ENCODE results near the gene TBC1D14.

The TBC1D14 gene

GRCh38 chr4:7049295-7049694 is 139.7 kb downstream of the TBC1D14 start:
- DNase-seq, result no peak

DNA sequence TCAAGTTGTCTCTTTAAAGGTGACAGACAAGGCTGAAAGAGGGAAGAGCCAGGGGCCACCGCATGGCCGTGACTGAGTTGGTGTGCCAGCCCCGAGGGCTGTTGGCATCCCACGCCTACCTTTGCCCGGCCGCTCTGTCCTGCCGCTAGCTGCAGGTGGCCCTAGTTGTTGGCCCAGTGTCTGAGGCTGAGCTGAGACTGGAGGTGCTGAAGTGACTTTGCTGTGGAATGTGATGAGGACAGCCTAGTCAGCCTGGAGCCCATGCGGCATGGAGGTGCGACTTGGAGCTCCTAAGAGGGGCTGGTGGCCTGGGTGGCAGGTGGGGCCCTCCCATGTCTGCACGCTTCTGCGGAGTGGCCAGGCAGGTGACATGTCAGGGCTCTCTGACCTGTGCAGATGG is 140.1 kb downstream of the TBC1D14 start:
- no peak for DNase-seq

- DNase-seq, result no peak
Observed at GRCh38 chr4:7050481-7051143, 141.0 kb downstream of the TBC1D14 start.

GRCh38 chr4:7051144-7051495 is 141.5 kb downstream of the TBC1D14 start:
- no peak for DNase-seq

DNA sequence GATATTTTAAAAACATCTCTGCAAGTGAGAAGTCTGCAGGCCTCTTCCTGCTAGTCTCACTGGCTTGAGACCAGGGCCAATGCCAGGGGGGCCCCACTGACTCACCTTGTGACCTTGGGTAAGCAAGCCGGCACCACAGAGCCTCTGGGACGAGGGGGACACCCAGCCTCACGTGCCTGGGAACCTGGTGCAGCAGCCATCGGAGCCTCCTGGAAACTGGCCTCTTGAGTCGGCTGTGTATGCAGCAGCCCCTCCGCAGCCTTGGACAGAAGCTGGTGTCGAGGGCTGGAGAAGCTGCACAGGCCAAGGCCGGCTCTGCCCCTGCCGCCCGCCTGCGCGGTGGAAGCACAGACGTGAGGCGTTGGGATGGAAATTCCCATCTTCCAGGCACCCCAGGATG is 142.3 kb downstream of the TBC1D14 start:
- DNase-seq, result no peak

- no peak for DNase-seq
Observed at GRCh38 chr4:7052313-7052712, 142.7 kb downstream of the TBC1D14 start.

DNA sequence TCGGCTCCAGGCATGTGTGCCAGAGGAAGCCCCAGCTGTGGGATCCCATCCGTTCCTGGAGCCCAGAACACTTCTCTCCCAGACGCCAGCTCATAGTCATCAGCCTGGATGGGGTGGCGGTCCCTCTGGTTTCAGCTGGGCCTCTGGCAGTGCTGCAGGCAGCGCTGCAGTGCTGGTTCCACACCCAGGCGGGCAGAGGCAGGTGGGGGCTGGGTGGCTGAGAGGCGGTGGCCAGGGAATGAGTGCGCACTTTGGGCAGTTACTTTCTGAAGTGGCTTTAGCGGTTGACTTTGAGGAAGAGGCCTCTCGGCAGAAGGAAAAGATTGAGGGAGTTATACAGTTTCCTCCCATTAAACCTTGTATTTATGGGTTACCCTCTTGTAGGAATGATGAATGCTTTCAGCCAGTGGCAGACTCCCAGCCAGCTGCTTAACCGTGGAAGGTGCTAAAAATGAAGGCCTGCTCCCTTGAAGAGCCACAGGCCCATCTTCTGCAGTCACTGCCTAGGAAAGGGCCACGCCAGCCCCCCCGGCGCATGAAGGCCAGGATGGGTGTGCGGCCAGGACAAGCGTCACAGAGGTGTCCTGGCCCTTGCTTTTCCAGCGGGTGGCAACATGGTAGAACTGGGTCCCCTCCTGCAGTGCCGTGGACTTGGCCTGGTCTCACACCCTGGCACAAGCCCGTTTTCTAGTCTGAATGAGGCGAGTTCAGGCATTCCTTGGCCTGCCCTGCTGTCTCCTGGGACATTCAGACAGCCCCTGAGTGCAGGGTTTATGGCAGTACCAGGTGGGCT is 143.5 kb downstream of the TBC1D14 start:
- DNase-seq, result no peak

DNA sequence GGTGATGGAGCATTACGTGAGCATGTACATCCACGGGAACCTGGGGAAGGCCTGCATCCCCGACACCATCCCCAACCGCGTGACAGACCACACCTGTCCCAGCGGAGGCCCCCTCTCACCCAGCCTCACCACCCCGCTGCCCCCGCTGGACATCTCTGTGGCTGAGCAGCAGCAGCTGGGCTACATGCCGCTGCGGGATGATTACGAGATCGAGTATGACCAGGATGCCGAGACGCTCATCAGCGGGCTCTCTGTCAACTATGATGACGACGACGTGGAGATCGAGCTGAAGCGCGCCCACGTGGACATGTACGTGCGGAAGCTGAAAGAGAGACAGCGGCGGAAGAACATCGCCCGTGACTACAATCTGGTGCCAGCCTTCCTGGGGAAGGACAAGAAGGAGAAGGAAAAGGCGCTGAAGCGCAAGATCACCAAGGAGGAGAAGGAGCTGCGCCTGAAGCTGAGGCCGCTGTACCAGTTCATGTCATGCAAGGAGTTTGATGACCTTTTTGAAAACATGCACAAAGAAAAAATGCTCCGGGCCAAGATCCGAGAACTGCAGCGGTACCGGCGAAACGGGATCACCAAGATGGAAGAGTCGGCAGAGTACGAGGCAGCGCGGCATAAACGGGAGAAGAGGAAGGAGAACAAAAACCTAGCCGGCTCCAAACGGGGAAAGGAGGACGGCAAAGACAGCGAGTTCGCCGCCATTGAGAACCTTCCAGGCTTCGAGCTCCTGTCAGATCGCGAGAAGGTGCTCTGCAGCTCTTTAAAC is 144.7 kb downstream of the TBC1D14 start:
- DNase-seq, result no peak

DNA sequence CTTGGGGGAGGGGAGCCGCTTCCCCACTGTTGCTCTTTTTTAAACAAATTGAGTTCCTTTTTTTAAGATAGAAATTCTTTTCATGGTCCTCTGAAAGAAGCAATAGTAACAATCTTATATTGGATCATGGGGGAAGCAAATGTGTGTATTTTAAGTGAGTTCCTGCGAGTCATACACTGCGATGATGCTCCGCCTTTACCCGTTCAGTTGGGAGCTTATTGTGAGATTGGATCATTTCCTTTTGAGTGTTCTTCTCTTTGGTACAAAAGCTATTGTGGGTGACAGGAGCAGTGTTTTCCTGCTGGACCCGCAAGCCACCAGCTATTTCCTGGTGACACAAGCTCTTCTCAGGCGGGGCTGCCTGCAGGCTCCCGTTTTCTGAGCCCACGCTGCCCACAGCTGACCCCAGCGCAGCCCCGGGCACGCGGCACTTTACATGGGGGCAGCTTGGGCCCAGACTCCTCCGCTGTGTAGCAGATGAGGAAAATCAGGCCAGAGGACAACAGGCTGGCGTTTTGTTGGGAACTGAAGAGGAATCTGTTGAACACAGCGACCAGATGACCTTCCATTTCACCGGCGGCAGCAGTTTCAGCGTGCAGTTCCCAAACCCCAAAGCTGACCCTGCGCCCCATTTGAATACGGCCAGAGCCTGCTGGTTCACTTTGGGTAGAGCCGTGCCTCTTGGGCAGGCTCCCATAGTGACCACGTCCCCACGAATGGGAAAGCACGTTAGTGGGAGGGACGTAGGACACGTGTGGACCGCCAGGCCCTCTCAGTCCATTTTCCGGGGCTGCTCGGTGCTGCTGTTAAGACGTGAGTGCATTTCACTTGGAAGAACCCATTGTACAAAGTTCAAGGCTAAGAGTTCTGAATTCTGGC is 145.7 kb downstream of the TBC1D14 start:
- DNase-seq, result no peak

GRCh38 chr4:7055990-7056325 is 146.3 kb downstream of the TBC1D14 start:
- no peak for DNase-seq

- DNase-seq, result no peak
Observed at GRCh38 chr4:7058792-7059191, 149.2 kb downstream of the TBC1D14 start.

DNA sequence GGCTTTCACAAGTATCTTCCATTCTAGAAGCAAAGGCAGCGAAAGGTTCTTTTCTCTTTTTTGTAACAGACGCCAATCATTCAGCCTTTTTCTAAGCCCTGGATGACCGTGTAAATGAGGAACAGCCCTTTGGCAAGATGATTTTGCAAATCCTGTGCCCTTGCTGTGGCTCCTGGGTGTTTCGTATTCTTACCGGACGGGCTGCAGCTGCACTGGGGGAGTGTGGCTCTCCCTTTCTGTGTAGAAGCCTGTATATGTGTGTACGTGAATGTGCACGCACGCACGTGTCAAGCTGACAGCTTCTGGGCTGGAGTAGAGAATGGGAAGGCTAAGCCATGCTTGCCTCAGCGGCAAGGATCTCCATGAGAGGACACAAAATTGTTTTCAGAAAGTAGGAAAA is 150.0 kb downstream of the TBC1D14 start:
- no peak for DNase-seq

DNA sequence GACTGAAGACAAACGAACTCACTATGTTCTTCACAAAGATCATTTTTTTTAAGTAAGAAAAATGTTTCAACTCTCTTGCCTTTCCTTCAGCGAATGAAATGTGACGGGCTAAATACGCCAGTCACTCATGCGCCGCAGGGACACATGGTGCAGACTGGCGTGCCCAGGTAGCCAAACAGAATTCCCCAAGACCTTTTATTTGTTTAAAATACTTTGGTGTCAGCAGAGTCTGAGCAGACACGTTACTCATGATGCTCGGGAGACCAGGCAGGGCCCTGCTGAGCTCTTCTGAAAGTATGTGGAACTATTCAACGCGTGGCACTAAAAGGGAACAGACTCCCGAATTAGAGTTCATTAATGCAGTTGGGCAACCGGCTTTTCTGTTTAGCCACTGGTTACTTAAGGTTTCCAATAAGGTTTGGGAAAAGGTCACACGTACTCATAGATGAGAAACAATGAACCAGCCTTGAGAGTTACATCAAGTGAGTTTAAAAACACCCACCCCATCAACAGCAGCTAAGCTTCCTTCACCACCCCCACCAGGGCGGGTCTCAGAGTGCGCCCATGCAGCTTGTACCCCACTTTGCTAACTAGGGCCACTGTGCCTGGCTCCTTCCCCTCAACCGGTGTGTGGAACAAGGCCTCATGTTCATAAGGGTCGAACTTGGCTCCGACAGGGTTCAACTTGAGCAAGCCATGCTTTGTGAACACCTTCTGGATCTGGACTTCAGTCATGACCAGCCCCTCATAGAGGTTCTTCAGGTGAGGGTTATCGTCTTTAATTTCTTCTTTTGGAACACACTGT is 150.9 kb downstream of the TBC1D14 start:
- DNase-seq, result no peak

- no peak for DNase-seq
Observed at GRCh38 chr4:7061815-7062214, 152.2 kb downstream of the TBC1D14 start.

- no peak for DNase-seq
Observed at GRCh38 chr4:7062816-7063215, 153.2 kb downstream of the TBC1D14 start.

- DNase-seq, result no peak
Observed at GRCh38 chr4:7063362-7063761, 153.7 kb downstream of the TBC1D14 start.

DNA sequence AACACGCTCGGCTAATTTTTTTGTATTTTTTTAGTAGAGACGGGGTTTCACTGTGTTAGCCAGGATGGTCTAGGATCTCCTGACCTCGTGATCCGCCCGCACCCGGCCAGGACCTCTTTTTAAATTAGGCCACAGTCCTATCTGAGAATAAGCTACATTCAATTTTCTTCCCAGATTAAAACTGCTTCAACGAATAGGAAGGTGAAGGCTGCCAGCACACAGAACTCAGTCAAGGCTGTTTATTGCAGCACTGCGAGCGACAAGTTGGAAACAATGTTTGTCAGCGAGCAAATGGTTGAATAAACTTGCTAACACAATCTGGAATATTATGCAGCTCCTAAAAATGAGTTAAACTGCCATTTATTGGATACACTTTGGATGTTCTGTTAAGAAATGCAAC is 156.4 kb downstream of the TBC1D14 start:
- DNase-seq, result no peak

GRCh38 chr4:7066493-7066892 is 156.9 kb downstream of the TBC1D14 start:
- DNase-seq, result no peak

DNA sequence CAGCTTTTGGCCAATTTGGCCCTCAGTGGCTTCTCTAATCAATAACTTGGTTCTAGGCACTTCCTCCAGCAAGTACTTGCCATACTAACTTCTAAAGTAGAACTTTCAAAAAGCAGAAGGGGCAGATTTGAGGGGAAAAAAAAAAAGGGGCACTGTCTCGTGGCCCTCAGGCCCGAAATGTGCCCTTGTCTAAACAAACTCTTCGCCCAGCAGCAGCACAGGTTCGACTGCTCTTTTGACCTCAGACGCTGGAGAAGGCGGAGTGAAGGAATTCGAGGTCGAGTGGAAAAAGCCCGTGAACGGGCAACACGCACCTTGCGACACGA is 157.5 kb downstream of the TBC1D14 start:
- DNase-seq, result no peak

GRCh38 chr4:7067452-7068278 is 158.0 kb downstream of the TBC1D14 start, which contains the start of gene GRPEL1:
TSS of gene GRPEL1 (minus strand) at chr4:7068064. CDS start at chr4:7068032, 32 bp downstream.
- peak; percentile 96 for DNase-seq

GRCh38 chr4:7068279-7068842 is 158.7 kb downstream of the TBC1D14 start:
- DNase-seq, result no peak
